HG03521 (cell line): ENCODE results near the gene CYP4A11.
"Not testable (repeated sequence)": the region's sequence is repeated elsewhere in the genome, so short reads cannot be mapped to it uniquely, and the experiment has no call there.

Experiments used
- ATAC-seq: cut with Tn5 transposase; IDR thresholded peaks from one replicate; pipeline ENCODE4 v1.9.1; 2021; ENCODE audit warnings: mild to moderate bottlenecking, moderate library complexity; ENCODE audit not compliant: unreplicated experiment

CYP4A11 gene

GRCh38 chr1:46941135-46941694 is at the start of gene CYP4A11:
CYP4A11 (minus strand) TSS chr1:46941476; CDS start chr1:46941433, 43 bp downstream.
- no peak for ATAC-seq

GRCh38 chr1:46990541-46990940 is 49.3 kb upstream of the CYP4A11 start:
- ATAC-seq = not testable (repeated sequence)

GRCh38 chr1:46983830-46984586 is 42.7 kb upstream of the CYP4A11 start:
- no peak for ATAC-seq

- no peak for ATAC-seq
Observed at GRCh38 chr1:46983166-46983829, 42.0 kb upstream of the CYP4A11 start.

GRCh38 chr1:46969014-46969619 is 27.8 kb upstream of the CYP4A11 start:
- no peak for ATAC-seq

- ATAC-seq = not testable (repeated sequence)
Observed at GRCh38 chr1:46962272-46962671, 21.0 kb upstream of the CYP4A11 start.

GRCh38 chr1:46961066-46961758 is 19.9 kb upstream of the CYP4A11 start:
- no peak for ATAC-seq

GRCh38 chr1:46960250-46960649 is 19.0 kb upstream of the CYP4A11 start:
- ATAC-seq = no peak

GRCh38 chr1:46955116-46955515 is 13.8 kb upstream of the CYP4A11 start:
- not testable (repeated sequence) for ATAC-seq

GRCh38 chr1:46953847-46954246 is 12.6 kb upstream of the CYP4A11 start:
- ATAC-seq = not testable (repeated sequence)

GRCh38 chr1:46949417-46949666 is 8.1 kb upstream of the CYP4A11 start:
- ATAC-seq = not testable (repeated sequence)

GRCh38 chr1:46948629-46949416 is 7.5 kb upstream of the CYP4A11 start:
- no peak for ATAC-seq

- ATAC-seq = not testable (repeated sequence)
Observed at GRCh38 chr1:46947706-46948105, 6.4 kb upstream of the CYP4A11 start.

GRCh38 chr1:46942086-46942485 is 810 bp upstream of the CYP4A11 start:
- no peak for ATAC-seq

- no peak for ATAC-seq
Observed at GRCh38 chr1:46940307-46940706, 969 bp downstream of the CYP4A11 start.

- no peak for ATAC-seq
Observed at GRCh38 chr1:46937270-46937669, 4.0 kb downstream of the CYP4A11 start.

- no peak for ATAC-seq
Observed at GRCh38 chr1:46936788-46937187, 4.5 kb downstream of the CYP4A11 start.

GRCh38 chr1:46934852-46935251 is 6.4 kb downstream of the CYP4A11 start:
- ATAC-seq = not testable (repeated sequence)

- not testable (repeated sequence) for ATAC-seq
Observed at GRCh38 chr1:46932020-46932419, 9.3 kb downstream of the CYP4A11 start.

GRCh38 chr1:46931151-46931550 is 10.1 kb downstream of the CYP4A11 start:
- no peak for ATAC-seq
